Measurements from ENCODE around the gene SSBP4.

SSBP4 gene

GRCh38 chr19:18422530-18423191 is 3.5 kb downstream of the SSBP4 start:
- DNase-seq, result no peak

GRCh38 chr19:18423258-18424020 is 4.2 kb downstream of the SSBP4 start:
- DNase-seq, result no peak

GRCh38 chr19:18424122-18424889 is 5.1 kb downstream of the SSBP4 start:
- DNase-seq, result no peak

GRCh38 chr19:18424890-18425514 is 5.8 kb downstream of the SSBP4 start:
- DNase-seq, result no peak

GRCh38 chr19:18425515-18426415 is 6.6 kb downstream of the SSBP4 start:
- peak; percentile 79 for DNase-seq

GRCh38 chr19:18426416-18426767 is 7.2 kb downstream of the SSBP4 start:
- DNase-seq, result no peak

- no peak for DNase-seq
These were observed 8.0 kb downstream of the SSBP4 start for GRCh38 chr19:18427080-18427742.

GRCh38 chr19:18427743-18428113 is 8.5 kb downstream of the SSBP4 start:
- no peak for DNase-seq

- DNase-seq, result no peak
These were observed 9.1 kb downstream of the SSBP4 start for GRCh38 chr19:18428173-18428786.

- DNase-seq, result peak; percentile 89
These were observed 9.8 kb downstream of the SSBP4 start for GRCh38 chr19:18428787-18429674.

- DNase-seq, result no peak
These were observed 10.7 kb downstream of the SSBP4 start for GRCh38 chr19:18429717-18430416.

GRCh38 chr19:18430417-18431144 is 11.4 kb downstream of the SSBP4 start:
- DNase-seq, result no peak

GRCh38 chr19:18431351-18432197 is 12.4 kb downstream of the SSBP4 start:
- no peak for DNase-seq

GRCh38 chr19:18432275-18433014 is 13.2 kb downstream of the SSBP4 start:
- DNase-seq, result no peak

- peak; percentile 72 for DNase-seq
These were observed 14.0 kb downstream of the SSBP4 start for GRCh38 chr19:18433015-18433691.

- peak; percentile 64 for DNase-seq
These were observed 14.7 kb downstream of the SSBP4 start for GRCh38 chr19:18433735-18434398.
